Astrocyte of the cerebellum (primary cell): ENCODE measurements around the gene GIT2.

ENCODE experiments used
- DNase-seq: peaks from one replicate; pipeline ENCODE4 v3.0.0-alpha.2; 2011; ENCODE audit warnings: low read depth
- H3K4me3 ChIP-seq: 2 replicates; pipeline ENCODE4 v1.5.1; 2011; ENCODE audit warnings: mild to moderate bottlenecking, low read depth, low read length, moderate library complexity
- CTCF ChIP-seq: IDR thresholded peaks from 2 replicates; pipeline ENCODE4 v1.5.1; 2012; ENCODE audit warnings: low read length, low read depth, moderate library complexity, mild to moderate bottlenecking; ENCODE audit errors: missing control alignments
- in situ Hi-C: cut with HindIII; loops from 2 replicates; pipeline ENCODE4 v1.10.0; 2017; ENCODE audit warnings: low sequenced_read_pairs

Gene GIT2

GRCh38 chr12:109914461-109914860, 81.7 kb downstream of the GIT2 start:
- in situ Hi-C loops = no loop called here
- no peak for TF ChIP-seq CTCF
- no peak overlapping the region for H3K4me3 ChIP-seq
- no peak for DNase-seq

- DNase-seq = no peak
- no peak for TF ChIP-seq CTCF
- no peak overlapping the region for H3K4me3 ChIP-seq
- in situ Hi-C loops = no loop called here
Measured at GRCh38 chr12:109912855-109913321, 83.3 kb downstream of the GIT2 start.

- in situ Hi-C loops = no loop called here
- peak; percentile 38 for TF ChIP-seq CTCF
- H3K4me3 ChIP-seq = no peak overlapping the region
- no peak for DNase-seq
Measured at GRCh38 chr12:109910969-109911348, 85.2 kb downstream of the GIT2 start.

- in situ Hi-C loops = no loop called here
- TF ChIP-seq CTCF = no peak
- H3K4me3 ChIP-seq = no peak overlapping the region
- DNase-seq = no peak
Measured at GRCh38 chr12:109910254-109910968, 85.8 kb downstream of the GIT2 start.

GRCh38 chr12:109905301-109905700, 90.9 kb downstream of the GIT2 start:
- TF ChIP-seq CTCF = no peak
- in situ Hi-C loops = no loop called here
- DNase-seq = no peak
- H3K4me3 ChIP-seq = no peak overlapping the region

GRCh38 chr12:109902891-109903418, 93.2 kb downstream of the GIT2 start:
- DNase-seq = no peak
- TF ChIP-seq CTCF = no peak
- H3K4me3 ChIP-seq = no peak overlapping the region
- in situ Hi-C loops = no loop called here
